Natural killer cell (primary cell): ENCODE data around the gene GLIPR2. TPM values are rescaled to one million over a fixed set of nuclear protein-coding genes. Genes with fewer than 3 reads are reported as not detected.

Experiments used
- ATAC-seq, 3 donors: fragments of 150-1000 bp in 2 of 3; fragments of 200-7000 bp in 1 of 3; cut with Tn5 transposase; 1 replicate in 1 of 3; 2 replicates in 2 of 3; pipeline ENCODE4 v1.10.0; 2021; ENCODE audit warnings: mild to moderate bottlenecking in 2 of 3, moderate library complexity in 2 of 3
- DNase-seq, 2 donors: peaks; one replicate each; pipeline versions ENCODE4 v3.0.0 to v3.0.0-alpha.2; 2013 to 2021; ENCODE audit warnings: mixed read lengths in 1 of 2
- H3K27ac ChIP-seq: one replicate; pipeline ENCODE4 v1.5.1; 2013; ENCODE audit warnings: mild to moderate bottlenecking, low read length
- H3K27me3 ChIP-seq: one replicate; pipeline ENCODE4 v1.6.1; 2013; ENCODE audit warnings: low read length; ENCODE audit not compliant: control insufficient read depth, insufficient read depth
- H3K36me3 ChIP-seq: one replicate; pipeline ENCODE4 v1.6.1; 2013; ENCODE audit warnings: low read length; ENCODE audit not compliant: control insufficient read depth, insufficient read depth
- H3K4me1 ChIP-seq: one replicate; pipeline ENCODE4 v1.6.1; 2013; ENCODE audit warnings: low read length; ENCODE audit not compliant: control insufficient read depth, insufficient read depth
- H3K4me3 ChIP-seq: one replicate; pipeline ENCODE4 v1.5.1; 2013; ENCODE audit warnings: low read length
- H3K9me3 ChIP-seq: one replicate; pipeline ENCODE4 v1.6.1; 2013; ENCODE audit warnings: low read length; ENCODE audit not compliant: control insufficient read depth, insufficient read depth
- H3K27ac Mint-ChIP-seq, 2 donors: one replicate each; pipeline ENCODE4 v1.8.0; 2022; ENCODE audit warnings: mild to moderate bottlenecking in 2 of 2, mixed read lengths in 2 of 2, moderate library complexity in 1 of 2
- H3K27me3 Mint-ChIP-seq, 2 donors: one replicate each; pipeline ENCODE4 v1.8.0; 2022; ENCODE audit warnings: low read depth in 2 of 2, mixed read lengths in 2 of 2
- H3K36me3 Mint-ChIP-seq: one replicate; pipeline ENCODE4 v1.8.0; 2022; ENCODE audit warnings: mixed read lengths
- H3K4me1 Mint-ChIP-seq, 2 donors: one replicate each; pipeline ENCODE4 v1.8.0; 2022; ENCODE audit warnings: mixed read lengths in 2 of 2
- H3K4me3 Mint-ChIP-seq: one replicate; pipeline ENCODE4 v1.8.0; 2022; ENCODE audit warnings: mild to moderate bottlenecking, moderate library complexity, mixed read lengths
- H3K9me3 Mint-ChIP-seq, 2 donors: one replicate each; pipeline ENCODE4 v1.8.0; 2022; ENCODE audit warnings: mixed read lengths in 2 of 2
- WGBS: methylation state at CpG from one replicate; pipeline ENCODE4 v1.1.7; 2013; ENCODE audit warnings: missing lambda C conversion rate; ENCODE audit not compliant: insufficient coverage; 5-methylcytosine and 5-hydroxymethylcytosine counted together
- intact Hi-C: fragments of 100-400 bp; cut with micrococcal nuclease; formaldehyde crosslinking; loops from one replicate; pipeline ENCODE4 v1.14.2; 2022
- total RNA-seq, 4 donors: library from RNA; stranded (reverse); fragments of 120-200 nt in 1 of 4; gene quantifications; one replicate each; pipeline versions ENCODE4 v1.2.3 to v1.2.4, GENCODE V29; 2013 to 2022
- TF ChIP-seq, protein P1 (sequence below): fragments of 200-600 bp; IDR thresholded peaks from one replicate; pipeline ENCODE4 v1.8.0; 2022; ENCODE audit warnings: antibody characterized with exemption

Gene GLIPR2
- total RNA-seq, 3 donors from 2014 or later (not counting 1 experiment from before 2014, with no cell fraction given), result 124 to 135 (median 125) TPM

- intact Hi-C loops, result loop anchor here (1.0 to 2.0 kb wide), 3 partner anchors 38 to 68 kb away; partner anchors contain the start of gene GNE
- no peaks in the 10 kb centered on the region for H3K9me3 Mint-ChIP-seq
- 11% methylated on average over 7 of the region's 9 CpGs for WGBS
- TF ChIP-seq, protein P1, sequence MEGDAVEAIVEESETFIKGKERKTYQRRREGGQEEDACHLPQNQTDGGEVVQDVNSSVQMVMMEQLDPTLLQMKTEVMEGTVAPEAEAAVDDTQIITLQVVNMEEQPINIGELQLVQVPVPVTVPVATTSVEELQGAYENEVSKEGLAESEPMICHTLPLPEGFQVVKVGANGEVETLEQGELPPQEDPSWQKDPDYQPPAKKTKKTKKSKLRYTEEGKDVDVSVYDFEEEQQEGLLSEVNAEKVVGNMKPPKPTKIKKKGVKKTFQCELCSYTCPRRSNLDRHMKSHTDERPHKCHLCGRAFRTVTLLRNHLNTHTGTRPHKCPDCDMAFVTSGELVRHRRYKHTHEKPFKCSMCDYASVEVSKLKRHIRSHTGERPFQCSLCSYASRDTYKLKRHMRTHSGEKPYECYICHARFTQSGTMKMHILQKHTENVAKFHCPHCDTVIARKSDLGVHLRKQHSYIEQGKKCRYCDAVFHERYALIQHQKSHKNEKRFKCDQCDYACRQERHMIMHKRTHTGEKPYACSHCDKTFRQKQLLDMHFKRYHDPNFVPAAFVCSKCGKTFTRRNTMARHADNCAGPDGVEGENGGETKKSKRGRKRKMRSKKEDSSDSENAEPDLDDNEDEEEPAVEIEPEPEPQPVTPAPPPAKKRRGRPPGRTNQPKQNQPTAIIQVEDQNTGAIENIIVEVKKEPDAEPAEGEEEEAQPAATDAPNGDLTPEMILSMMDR, result no peak
- peaks cover 4% of the 10 kb centered on the region for H3K36me3 Mint-ChIP-seq
- H3K9me3 ChIP-seq, result no peaks in the 10 kb centered on the region
- no peaks in the 10 kb centered on the region for H3K27me3 ChIP-seq
- peak overlapping the region; percentile 98 for H3K4me3 Mint-ChIP-seq
- ATAC-seq (no peak), DNase-seq (peak in 1 of 2 donors; percentile 28)
- H3K27ac ChIP-seq, result peak overlapping the region; percentile 88
- H3K4me3 ChIP-seq, result peak overlapping the region; percentile 85
- peak overlapping the region; percentile 84 to 91 for H3K27ac Mint-ChIP-seq
- peaks cover 57 to 68% of the 10 kb centered on the region in 2 donors for H3K4me1 Mint-ChIP-seq
- peaks cover 2% of the 10 kb centered on the region for H3K36me3 ChIP-seq
- H3K27me3 Mint-ChIP-seq, result no peaks in the 10 kb centered on the region
- peaks cover 35% of the 10 kb centered on the region for H3K4me1 ChIP-seq
Measured at GRCh38 chr9:36189976-36190375, 53.4 kb downstream of the GLIPR2 start.

DNA sequence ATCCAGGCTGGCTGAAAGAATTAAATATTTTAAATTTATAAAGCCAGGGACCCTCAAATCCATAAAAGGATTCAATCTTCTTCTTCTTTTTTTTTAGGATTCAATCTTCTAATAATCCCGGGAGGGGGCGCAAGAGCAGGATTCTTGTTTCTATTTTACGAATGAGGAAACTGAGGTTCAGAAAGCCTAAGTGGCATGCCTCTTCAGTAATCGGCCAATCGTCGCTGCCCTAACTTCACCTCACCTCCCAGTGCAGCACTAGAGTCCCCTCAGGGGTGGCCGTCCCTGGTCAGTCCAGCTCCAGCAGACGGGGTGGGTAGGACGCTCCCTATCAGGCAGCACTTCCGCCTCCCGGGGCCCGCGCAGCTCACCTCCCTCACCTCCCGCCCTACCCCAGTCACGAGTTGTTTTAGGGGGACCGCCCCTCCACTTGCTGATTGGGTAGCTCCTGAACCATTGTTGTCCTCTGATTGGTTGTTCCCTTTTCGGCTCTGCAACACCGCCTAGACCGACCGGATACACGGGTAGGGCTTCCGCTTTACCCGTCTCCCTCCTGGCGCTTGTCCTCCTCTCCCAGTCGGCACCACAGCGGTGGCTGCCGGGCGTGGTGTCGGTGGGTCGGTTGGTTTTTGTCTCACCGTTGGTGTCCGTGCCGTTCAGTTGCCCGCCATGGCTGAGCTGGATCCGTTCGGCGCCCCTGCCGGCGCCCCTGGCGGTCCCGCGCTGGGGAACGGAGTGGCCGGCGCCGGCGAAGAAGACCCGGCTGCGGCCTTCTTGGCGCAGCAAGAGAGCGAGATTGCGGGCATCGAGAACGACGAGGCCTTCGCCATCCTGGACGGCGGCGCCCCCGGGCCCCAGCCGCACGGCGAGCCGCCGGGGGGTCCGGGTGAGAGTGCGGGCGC is 54.1 kb downstream of the GLIPR2 start, which contains the start of gene CLTA:
Gene CLTA (plus strand): TSS at position 534 of the 902 bp plus-strand sequence. CDS start 136 bp downstream, at position 670.
- peaks cover 9% of the 10 kb centered on the region for H3K36me3 Mint-ChIP-seq

DNA sequence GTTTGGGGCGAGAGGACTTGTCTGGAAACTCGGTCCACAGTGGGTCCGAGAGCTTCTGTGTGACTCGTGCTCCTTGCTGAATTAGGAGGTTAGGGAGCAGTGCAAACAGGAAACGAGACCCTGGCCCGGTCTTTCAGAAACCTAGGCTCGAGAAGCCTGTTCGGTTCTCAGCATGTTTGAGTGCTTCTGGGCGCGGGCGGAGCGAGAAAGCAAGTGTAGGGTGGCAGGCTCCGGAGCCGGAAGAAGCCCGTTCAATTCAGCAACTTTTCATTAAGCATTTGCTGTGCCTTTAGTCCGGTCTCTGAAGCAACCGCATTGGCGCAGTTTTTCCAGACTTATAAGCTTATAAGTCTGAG is 54.7 kb downstream of the GLIPR2 start:
- peak in 1 of 2 donors; percentile 68 for DNase-seq
- TF ChIP-seq, protein P1, result no peak
- under 1% methylated on average over 18 of the region's 18 CpGs for WGBS
- H3K27me3 Mint-ChIP-seq, result no peaks in the 10 kb centered on the region
- no peaks in the 10 kb centered on the region for H3K9me3 Mint-ChIP-seq
- Histone ChIP-seq H3K27ac (peak overlapping the region; percentile 72), H3K4me3 (peak overlapping the region; percentile 85), H3K27me3 (no peaks in the 10 kb centered on the region), H3K4me1 (peaks cover 35% of the 10 kb centered on the region), H3K9me3 (no peaks in the 10 kb centered on the region), H3K36me3 (peaks cover 2% of the 10 kb centered on the region)
- H3K4me1 Mint-ChIP-seq, result peaks cover 62 to 74% of the 10 kb centered on the region in 2 donors
- H3K36me3 Mint-ChIP-seq, result peaks cover 9% of the 10 kb centered on the region
- peak; percentile 11 to 27 (median 13) for ATAC-seq
- intact Hi-C loops, result loop anchor here (1.0 to 2.0 kb wide), 2 partner anchors 46 to 88 kb away; no protein-coding TSS in a partner anchor
- H3K4me3 Mint-ChIP-seq, result peak overlapping the region; percentile 98
- H3K27ac Mint-ChIP-seq, result peak overlapping the region; percentile 84 to 91

More for the DNA sequence above, 54.1 kb downstream of the GLIPR2 start, which contains the start of gene CLTA:
- Histone ChIP-seq H3K4me3 (peak within 1 kb of the TSS; percentile 85), H3K4me1 (peaks cover 35% of the 10 kb centered on the region), H3K27ac (peak within 1 kb of the TSS; percentile 88), H3K9me3 (no peaks in the 10 kb centered on the region), H3K27me3 (no peaks in the 10 kb centered on the region), H3K36me3 (peaks cover 2% of the 10 kb centered on the region)
- TF ChIP-seq, protein P1, result peak; percentile 44
- Mint-ChIP-seq H3K9me3 (no peaks in the 10 kb centered on the region), H3K4me3 (peak within 1 kb of the TSS; percentile 98), H3K4me1 (peaks cover 62 to 74% of the 10 kb centered on the region in 2 donors), H3K27ac (peak within 1 kb of the TSS; percentile 84 to 91), H3K27me3 (no peaks in the 10 kb centered on the region)
- DNase-seq, result peak; percentile 88 to 98
- peak; percentile 93 to 98 (median 97) for ATAC-seq
- intact Hi-C loops, result loop anchor here (1.0 to 2.0 kb wide), 4 partner anchors 38 to 87 kb away; partner anchors contain the start of gene GNE
- under 1% methylated on average over 68 of the region's 68 CpGs for WGBS
